ENCODE data around the gene FAAP20. TPM values are rescaled to one million over a fixed set of nuclear protein-coding genes. Genes with fewer than 3 reads are reported as not detected.
A peak's percentile ranks its signal among the peaks of the same experiment; 100 is the strongest.

Gene FAAP20
- total RNA-seq, 1 donor = 25.3 TPM

DNA sequence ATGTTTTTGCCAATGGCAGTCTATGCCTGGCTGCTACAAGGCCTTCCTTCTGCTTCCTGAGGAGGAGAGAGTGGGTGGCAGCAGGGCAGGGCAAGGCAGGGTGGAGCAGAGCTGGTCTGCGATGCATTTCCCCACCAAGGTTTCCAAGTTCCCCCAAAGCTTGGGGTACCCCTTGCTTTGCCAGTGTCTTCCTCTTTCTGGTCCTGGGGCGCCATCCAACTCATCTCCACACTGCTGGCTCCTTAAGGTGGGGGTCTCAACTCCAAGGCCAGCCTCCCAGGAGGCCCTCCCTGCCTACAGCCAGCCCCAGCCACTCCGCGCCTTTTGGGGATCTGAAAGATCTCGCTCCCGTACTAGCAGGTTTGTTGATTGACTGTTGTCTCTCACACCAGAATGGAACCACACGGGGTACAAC is 29.6 kb upstream of the FAAP20 start:
- H2AFZ ChIP-seq (ENCODE audit: low read length) = no peak overlapping the region
- TF ChIP-seq, protein P1, sequence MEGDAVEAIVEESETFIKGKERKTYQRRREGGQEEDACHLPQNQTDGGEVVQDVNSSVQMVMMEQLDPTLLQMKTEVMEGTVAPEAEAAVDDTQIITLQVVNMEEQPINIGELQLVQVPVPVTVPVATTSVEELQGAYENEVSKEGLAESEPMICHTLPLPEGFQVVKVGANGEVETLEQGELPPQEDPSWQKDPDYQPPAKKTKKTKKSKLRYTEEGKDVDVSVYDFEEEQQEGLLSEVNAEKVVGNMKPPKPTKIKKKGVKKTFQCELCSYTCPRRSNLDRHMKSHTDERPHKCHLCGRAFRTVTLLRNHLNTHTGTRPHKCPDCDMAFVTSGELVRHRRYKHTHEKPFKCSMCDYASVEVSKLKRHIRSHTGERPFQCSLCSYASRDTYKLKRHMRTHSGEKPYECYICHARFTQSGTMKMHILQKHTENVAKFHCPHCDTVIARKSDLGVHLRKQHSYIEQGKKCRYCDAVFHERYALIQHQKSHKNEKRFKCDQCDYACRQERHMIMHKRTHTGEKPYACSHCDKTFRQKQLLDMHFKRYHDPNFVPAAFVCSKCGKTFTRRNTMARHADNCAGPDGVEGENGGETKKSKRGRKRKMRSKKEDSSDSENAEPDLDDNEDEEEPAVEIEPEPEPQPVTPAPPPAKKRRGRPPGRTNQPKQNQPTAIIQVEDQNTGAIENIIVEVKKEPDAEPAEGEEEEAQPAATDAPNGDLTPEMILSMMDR (IDR thresholded peaks at IDR 0.05; ENCODE audit: extremely low read depth, low read depth, low read length) = no peak

DNA sequence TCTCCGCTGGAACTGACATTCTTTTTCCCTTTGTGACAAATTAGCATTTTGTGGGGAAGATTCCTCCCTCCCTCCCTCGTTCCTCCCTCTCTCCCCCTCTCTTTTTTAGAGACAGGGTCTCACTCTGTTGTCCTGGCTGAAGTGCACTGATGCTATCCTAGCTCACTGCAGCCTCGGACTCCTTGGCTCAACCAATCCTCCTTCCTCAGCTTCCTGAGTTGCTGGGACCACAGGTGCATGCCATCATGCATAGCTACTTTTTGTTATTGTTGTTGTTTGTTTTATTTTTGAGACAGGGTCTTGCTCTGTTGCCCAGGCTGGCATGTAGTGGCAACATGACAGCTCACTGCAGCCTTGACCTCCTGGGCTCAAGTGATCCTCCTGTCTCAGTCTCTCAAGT is 26.7 kb upstream of the FAAP20 start:
- H3K4me1 ChIP-seq (ENCODE audit: insufficient read depth, low read length) = no peaks in the 10 kb centered on the region
- H3K79me2 ChIP-seq (ENCODE audit: insufficient read depth, low read length) = no peaks in the 10 kb centered on the region
- no peaks in the 10 kb centered on the region for H3K27me3 ChIP-seq (ENCODE audit: insufficient read depth, low read length)
- H2AFZ ChIP-seq (ENCODE audit: low read length) = no peak overlapping the region
- H3K36me3 ChIP-seq (ENCODE audit: insufficient read depth, low read length) = no peaks in the 10 kb centered on the region
- DNase-seq (ENCODE audit: insufficient read length, low spot score, missing footprints) = no peak
- TF ChIP-seq, protein P1 (IDR thresholded peaks at IDR 0.05; ENCODE audit: extremely low read depth, low read depth, low read length) = no peak
- no peak overlapping the region for H3K27ac ChIP-seq (ENCODE audit: low read depth, low read length)
- no peak overlapping the region for H3K4me2 ChIP-seq (ENCODE audit: insufficient read depth, low read length)
- no peaks in the 10 kb centered on the region for H4K20me1 ChIP-seq (ENCODE audit: insufficient read depth, low read length)
- H3K4me3 ChIP-seq (ENCODE audit: insufficient read depth, low read length) = no peak overlapping the region
- H3K9me3 ChIP-seq (ENCODE audit: low read depth, low read length) = no peaks in the 10 kb centered on the region

More for the DNA sequence above, 29.6 kb upstream of the FAAP20 start:
- H3K9me3 ChIP-seq (ENCODE audit: low read depth, low read length) = no peaks in the 10 kb centered on the region
- no peak overlapping the region for H3K4me2 ChIP-seq (ENCODE audit: insufficient read depth, low read length)
- H3K27me3 ChIP-seq (ENCODE audit: insufficient read depth, low read length) = no peaks in the 10 kb centered on the region
- no peak overlapping the region for H3K4me3 ChIP-seq (ENCODE audit: insufficient read depth, low read length)
- H3K4me1 ChIP-seq (ENCODE audit: insufficient read depth, low read length) = no peaks in the 10 kb centered on the region
- peaks cover 3% of the 10 kb centered on the region for H3K36me3 ChIP-seq (ENCODE audit: insufficient read depth, low read length)
- H4K20me1 ChIP-seq (ENCODE audit: insufficient read depth, low read length) = peaks cover 4% of the 10 kb centered on the region
- no peak overlapping the region for H3K27ac ChIP-seq (ENCODE audit: low read depth, low read length)
- DNase-seq (ENCODE audit: insufficient read length, low spot score, missing footprints) = peak; percentile 86
- H3K79me2 ChIP-seq (ENCODE audit: insufficient read depth, low read length) = peaks cover 8% of the 10 kb centered on the region

DNA sequence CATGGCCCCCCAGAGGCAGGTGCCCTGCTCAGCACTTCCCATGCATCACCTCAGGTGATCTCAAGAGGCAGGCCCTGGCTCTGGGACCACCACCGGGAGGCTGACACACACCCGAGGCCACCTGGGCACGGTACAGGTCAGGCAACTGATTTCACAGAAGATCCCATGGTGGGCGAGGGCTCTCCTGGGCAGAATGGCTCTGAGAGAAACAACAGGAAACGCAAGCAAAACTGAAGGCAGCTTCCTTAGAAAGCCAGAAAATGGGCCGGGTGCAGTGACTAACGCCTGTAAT is 22.1 kb upstream of the FAAP20 start:
- no peaks in the 10 kb centered on the region for H4K20me1 ChIP-seq (ENCODE audit: insufficient read depth, low read length)
- H2AFZ ChIP-seq (ENCODE audit: low read length) = no peak overlapping the region
- H3K4me3 ChIP-seq (ENCODE audit: insufficient read depth, low read length) = no peak overlapping the region
- DNase-seq (ENCODE audit: insufficient read length, low spot score, missing footprints) = no peak
- no peaks in the 10 kb centered on the region for H3K27me3 ChIP-seq (ENCODE audit: insufficient read depth, low read length)
- no peak overlapping the region for H3K4me2 ChIP-seq (ENCODE audit: insufficient read depth, low read length)
- peaks cover 2% of the 10 kb centered on the region for H3K79me2 ChIP-seq (ENCODE audit: insufficient read depth, low read length)
- no peaks in the 10 kb centered on the region for H3K36me3 ChIP-seq (ENCODE audit: insufficient read depth, low read length)
- TF ChIP-seq, protein P1 (IDR thresholded peaks at IDR 0.05; ENCODE audit: extremely low read depth, low read depth, low read length) = no peak
- no peak overlapping the region for H3K27ac ChIP-seq (ENCODE audit: low read depth, low read length)
- no peaks in the 10 kb centered on the region for H3K9me3 ChIP-seq (ENCODE audit: low read depth, low read length)
- peaks cover 28% of the 10 kb centered on the region for H3K4me1 ChIP-seq (ENCODE audit: insufficient read depth, low read length)

DNA sequence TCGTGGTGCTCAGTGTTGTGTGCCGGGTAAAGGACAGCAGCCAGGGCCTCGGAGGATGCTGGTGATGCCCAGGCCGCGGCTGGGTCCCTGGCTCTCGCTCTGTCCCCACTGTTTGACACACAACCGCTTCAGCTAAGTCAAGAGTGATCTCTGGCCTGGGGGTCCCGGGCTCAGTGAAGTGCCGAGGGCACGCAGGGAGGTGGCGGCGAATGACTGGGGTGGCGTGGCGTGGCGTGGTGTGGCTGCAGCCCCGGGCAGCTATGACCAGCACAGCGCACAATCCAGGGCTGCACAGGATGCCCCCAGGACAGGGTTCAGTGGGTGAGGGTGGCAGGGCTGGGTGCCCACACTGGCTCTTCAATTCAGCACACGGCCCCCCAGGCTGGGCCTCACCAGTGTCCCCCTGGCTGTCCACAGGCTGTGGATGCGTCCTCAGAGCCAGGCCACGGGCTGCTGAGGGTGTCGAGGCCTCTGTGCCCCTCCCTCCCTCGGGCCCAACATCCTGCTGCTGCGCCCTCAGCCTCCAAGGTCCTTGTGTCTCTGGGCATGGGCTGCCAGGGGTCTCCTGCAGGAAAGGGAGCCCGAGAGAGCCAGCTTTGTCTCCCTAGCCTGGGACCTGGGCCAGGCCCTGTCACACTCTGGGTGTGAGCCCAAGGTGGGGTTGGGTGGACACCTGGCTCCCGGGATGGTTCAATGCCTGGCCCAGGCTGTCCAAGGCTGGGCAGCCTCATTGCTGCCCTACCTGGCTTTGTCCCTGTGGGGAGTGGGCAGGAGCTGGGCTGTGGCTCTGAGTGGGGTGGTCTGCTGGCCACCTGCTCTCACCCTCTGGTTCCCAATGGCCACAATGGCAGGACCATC is 21.6 kb upstream of the FAAP20 start:
- Histone ChIP-seq H4K20me1 (ENCODE audit: insufficient read depth, low read length) (no peaks in the 10 kb centered on the region), H3K79me2 (ENCODE audit: insufficient read depth, low read length) (peaks cover 2% of the 10 kb centered on the region), H2AFZ (ENCODE audit: low read length) (no peak overlapping the region), H3K4me3 (ENCODE audit: insufficient read depth, low read length) (no peak overlapping the region), H3K27ac (ENCODE audit: low read depth, low read length) (no peak overlapping the region), H3K4me1 (ENCODE audit: insufficient read depth, low read length) (peaks cover 28% of the 10 kb centered on the region), H3K27me3 (ENCODE audit: insufficient read depth, low read length) (no peaks in the 10 kb centered on the region), H3K36me3 (ENCODE audit: insufficient read depth, low read length) (no peaks in the 10 kb centered on the region), H3K4me2 (ENCODE audit: insufficient read depth, low read length) (no peak overlapping the region), H3K9me3 (ENCODE audit: low read depth, low read length) (no peaks in the 10 kb centered on the region)
- TF ChIP-seq, protein P1 (IDR thresholded peaks at IDR 0.05; ENCODE audit: extremely low read depth, low read depth, low read length) = no peak
- DNase-seq (ENCODE audit: insufficient read length, low spot score, missing footprints) = no peak

All from osteoblast (primary cell).